Thyroid gland (tissue), 4 donors: ENCODE results near the gene LRRC36.

ENCODE experiments used
- CTCF ChIP-seq, 6 experiments: fragments of 200-600 bp in 3 of 6; fragments of 450-650 bp in 3 of 6; sonication (generic) in 3 of 6; IDR thresholded peaks; one replicate each; pipeline ENCODE4 v1.5.1; 2016 to 2019; ENCODE audit warnings: antibody characterized with exemption in 6 of 6, mild to moderate bottlenecking in 2 of 6, inconsistent platforms in 1 of 6, moderate library complexity in 1 of 6
- POLR2A ChIP-seq, 2 donors: fragments of 450-650 bp; IDR thresholded peaks; one replicate each; pipeline ENCODE4 v1.6.1; 2017; ENCODE audit warnings: antibody characterized with exemption in 2 of 2, mild to moderate bottlenecking in 2 of 2, moderate library complexity in 1 of 2

- no peak for TF ChIP-seq CTCF (IDR thresholded peaks at IDR 0.05)
- no peak for TF ChIP-seq POLR2A (IDR thresholded peaks at IDR 0.05)
Measured at GRCh38 chr16:67388191-67388590, 61.6 kb downstream of the LRRC36 start.
